K562 (cell line): ENCODE measurements around the gene RBMX. TPM values are rescaled to one million over a fixed set of nuclear protein-coding genes. Genes with fewer than 3 reads are reported as not detected.

Experiments used
- ATAC-seq: fragments of 200-7000 bp; cut with Tn5 transposase; 3 replicates; pipeline ENCODE4 v1.9.1; 2020; ENCODE audit warnings: moderate library complexity
- Bru-seq: library from RNA; stranded (reverse); fragments of 400-500 nt; gene quantifications from one replicate; lab custom pipeline; 2021; lab: Mats Ljungman, UMichigan
- BruChase-seq, 2 experiments: library from RNA; stranded (reverse); fragments of 400-500 nt; gene quantifications; one replicate each; lab custom pipeline; 2021; lab: Mats Ljungman, UMichigan
- BruUV-seq: library from RNA; stranded (reverse); fragments of 400-500 nt; replicated peaks from 2 replicates; lab custom pipeline; 2021; lab: Mats Ljungman, UMichigan
- CTCF ChIA-PET: fragments of 300-600 bp; formaldehyde crosslinking; extraction: SDS; loops from one replicate; lab custom pipeline; 2021; ENCODE audit warnings: low intra/inter-chr PET ratio; lab: Yijun Ruan, JAX
- POLR2A ChIA-PET: fragments of 300-600, 350-650 bp; sonication (Branson Sonifier 250); formaldehyde crosslinking; extraction: SDS; loops from one replicate; lab custom pipeline; 2021; ENCODE audit warnings: antibody characterized with exemption, inconsistent platforms; lab: Yijun Ruan, JAX
- DNase-seq, 4 experiments: peaks; one replicate each; pipeline versions ENCODE4 v3.0.0 to v3.0.0-alpha.2; 2011 to 2018; ENCODE audit warnings: low spot score in 3 of 4, mixed read lengths in 3 of 4; ENCODE audit errors: extremely low read depth in 1 of 4
- FAIRE-seq: peaks from 2 replicates; lab custom pipeline; 2011; peaks lifted over from hg19 to GRCh38; lab: Jason Lieb, UNC
- H2AFZ ChIP-seq: 2 replicates; pipeline ENCODE4 v1.6.0; 2011; ENCODE audit warnings: low read depth, low read length, control low read depth, inconsistent platforms
- H3K27ac ChIP-seq: fragments of 200-600 bp; 3 replicates; pipeline ENCODE4 v1.8.0; 2011; ENCODE audit warnings: low read depth, mild to moderate bottlenecking, control low read depth, inconsistent platforms, low read length, moderate library complexity, mixed read lengths; ENCODE audit errors: extremely low read depth
- H3K27me3 ChIP-seq, 2 experiments: fragments of 300-600 bp in 1 of 2; 2 replicates in 1 of 2; 3 replicates in 1 of 2; pipeline versions ENCODE4 v1.6.0 to v1.8.0; 2011; ENCODE audit warnings: inconsistent platforms in 2 of 2, low read length in 2 of 2, mild to moderate bottlenecking in 1 of 2, mixed read lengths in 1 of 2, moderate library complexity in 1 of 2; ENCODE audit not compliant: control insufficient read depth in 2 of 2, insufficient read depth in 2 of 2
- H3K36me3 ChIP-seq: fragments of 300-600 bp; 3 replicates; pipeline ENCODE4 v1.8.0; 2011; ENCODE audit warnings: mild to moderate bottlenecking, low read length, inconsistent platforms; ENCODE audit not compliant: control insufficient read depth, insufficient read depth
- H3K4me1 ChIP-seq, 2 experiments: fragments of 200-600 bp in 1 of 2; replicated peaks in 1 of 2; 2 replicates in 1 of 2; 3 replicates in 1 of 2; pipeline versions ENCODE4 v1.5.1 to v1.8.0; 2011; ENCODE audit warnings: inconsistent platforms in 2 of 2, low read length in 2 of 2, mild to moderate bottlenecking in 1 of 2, mixed read lengths in 1 of 2, moderate library complexity in 1 of 2; ENCODE audit not compliant: control insufficient read depth in 2 of 2, insufficient read depth in 2 of 2
- H3K4me2 ChIP-seq: 2 replicates; pipeline ENCODE4 v1.6.1; 2011; ENCODE audit warnings: low read length, control low read depth, inconsistent platforms, mixed read lengths; ENCODE audit not compliant: insufficient read depth
- H3K4me3 ChIP-seq: fragments of 200-600 bp; sonication (generic), shearing (Covaris generic); 2 replicates; pipeline ENCODE4 v1.5.1; 2016; ENCODE audit warnings: control low read depth, inconsistent platforms
- H3K79me2 ChIP-seq: fragments of 200-600 bp; 3 replicates; pipeline ENCODE4 v1.8.0; 2011; ENCODE audit warnings: low read length, inconsistent platforms; ENCODE audit not compliant: control insufficient read depth, insufficient read depth
- H3K9ac ChIP-seq, 2 experiments: 2 replicates each; pipeline versions ENCODE4 v1.6.0 to v1.6.1; 2011; ENCODE audit warnings: low read depth in 2 of 2, low read length in 2 of 2, control low read depth in 1 of 2, inconsistent platforms in 1 of 2, mild to moderate bottlenecking in 1 of 2, mixed read lengths in 1 of 2; ENCODE audit not compliant: insufficient read depth in 1 of 2
- H3K9me1 ChIP-seq: one replicate; pipeline ENCODE4 v1.6.0; 2011; ENCODE audit warnings: inconsistent platforms, mild to moderate bottlenecking, low read length, moderate library complexity; ENCODE audit not compliant: control insufficient read depth, insufficient read depth
- H3K9me3 ChIP-seq: replicated peaks from 2 replicates; pipeline ENCODE4 v1.5.1; 2011; ENCODE audit warnings: low read depth, low read length, inconsistent platforms; ENCODE audit not compliant: control insufficient read depth, insufficient read depth
- H4K20me1 ChIP-seq: replicated peaks from 2 replicates; pipeline ENCODE4 v1.6.1; 2011; ENCODE audit warnings: low read length, inconsistent platforms, mixed read lengths; ENCODE audit not compliant: control insufficient read depth, insufficient read depth
- BACH1 ChIP-seq: fragments of 200-800 bp; sonication (Bioruptor generic); IDR thresholded peaks from 2 replicates; pipeline ENCODE4 v1.6.1; 2016; ENCODE audit warnings: missing genetic modification characterization, missing compliant biosample characterization
- E2F5 ChIP-seq: sonication (generic); formaldehyde crosslinking; IDR thresholded peaks from 2 replicates; pipeline ENCODE4 v1.8.0; 2022; ENCODE audit warnings: mild to moderate bottlenecking, missing genetic modification reagents
- ETV6 ChIP-seq, 3 experiments: fragments of 150-350 bp in 1 of 3; sonication (generic) in 1 of 3; formaldehyde crosslinking in 1 of 3; IDR thresholded peaks; 2 replicates each; pipeline versions ENCODE4 v1.6.1 to v1.8.0; 2014 to 2022; ENCODE audit warnings: borderline replicate concordance in 2 of 3, low read depth in 2 of 3, antibody characterized with exemption in 1 of 3, low read length in 1 of 3, mild to moderate bottlenecking in 1 of 3, missing genetic modification reagents in 1 of 3
- FOXK2 ChIP-seq, 2 experiments: fragments of 450-650 bp; IDR thresholded peaks in 1 of 2; conservative IDR thresholded peaks in 1 of 2; 2 replicates each; pipeline ENCODE4 v1.6.1; 2016; ENCODE audit warnings: low read depth in 2 of 2, mild to moderate bottlenecking in 1 of 2
- HES1 ChIP-seq: fragments of 450-650 bp; IDR thresholded peaks from 2 replicates; pipeline ENCODE4 v1.6.1; 2016; ENCODE audit warnings: low read depth, mild to moderate bottlenecking, moderate library complexity
- ZBTB49 ChIP-seq: sonication (generic); formaldehyde crosslinking; IDR thresholded peaks from 2 replicates; pipeline ENCODE4 v1.8.0; 2022; ENCODE audit warnings: missing genetic modification reagents, mild to moderate bottlenecking, borderline replicate concordance
- ZNF436 ChIP-seq: fragments of 250-450, 450-650 bp; sonication (Bioruptor Pico); formaldehyde crosslinking; IDR thresholded peaks from 2 replicates; pipeline ENCODE4 v1.7.0; 2020; ENCODE audit warnings: mild to moderate bottlenecking
- ZNF449 ChIP-seq: fragments of 250-450 bp; sonication (Bioruptor Pico); IDR thresholded peaks from 2 replicates; pipeline ENCODE4 v1.8.0; 2022; ENCODE audit warnings: moderate library complexity, mild to moderate bottlenecking, inconsistent platforms
- WGBS: fragments of 100-300 bp; shearing (Covaris generic); methylation state at CpG from one replicate; pipeline ENCODE4 v1.1.6; 2016; ENCODE audit warnings: low coverage, mixed read lengths; ENCODE audit not compliant: insufficient coverage; ENCODE audit errors: missing lambda C conversion rate; 5-methylcytosine and 5-hydroxymethylcytosine counted together
- in situ Hi-C: fragments of 300-500 bp; cut with MboI; formaldehyde crosslinking; loops from 4 replicates; pipeline ENCODE4 v1.15.0; 2018; ENCODE audit warnings: inconsistent platforms, mixed read lengths
- intact Hi-C: fragments of 100-400 bp; cut with micrococcal nuclease; formaldehyde crosslinking; loops from 2 replicates; pipeline ENCODE4 v1.14.2; 2022
- long read RNA-seq, 3 experiments: library from polyadenylated mRNA in 2 of 3; library from RNA in 1 of 3; unstranded in 2 of 3; stranded (forward) in 1 of 3; transcript quantifications; one replicate each; pipeline ENCODE4 v2.0.0, GENCODE V29; 2019 to 2022
- polyA minus RNA-seq, 3 experiments: library from RNA; depleted of rRNA, polyadenylated mRNA; stranded (reverse); fragments of >200 nt; gene quantifications; 2 replicates each; pipeline ENCODE4 v1.2.3, GENCODE V29; 2011
- polyA plus RNA-seq, 8 experiments: library from polyadenylated mRNA; depleted of rRNA in 4 of 8; stranded (reverse) in 5 of 8; unstranded in 3 of 8; fragments of >200 nt; fragmentation: Nextera tagmentation in 2 of 8; fragmentation: Illumina TruSeq in 1 of 8; extraction: Ambion mirVana in 2 of 8; extraction: Trizol in 1 of 8; gene quantifications; 2 replicates each; pipeline versions ENCODE4 v1.2.1 to v1.2.3, GENCODE V29; 2011 to 2014; ENCODE audit warnings: inconsistent platforms in 1 of 8, missing spikeins in 1 of 8
- total RNA-seq, 7 experiments: library from RNA; depleted of rRNA in 6 of 7; stranded (reverse); fragments of >200 nt in 6 of 7; fragmentation: Illumina TruSeq in 2 of 7; extraction: Trizol in 2 of 7; gene quantifications; 2 replicates each; pipeline versions ENCODE4 v1.2.1 to v1.2.3, GENCODE V29; 2011 to 2021; ENCODE audit warnings: low replicate concordance in 1 of 7

The RBMX gene
- total RNA-seq (2011; cell fraction: chromatin; rRNA removed; ENCODE audit: low replicate concordance) = 379 and 688 TPM in 2 replicates
- total RNA-seq (2011; cell fraction: nucleolus; rRNA removed) = 193 and 197 TPM in 2 replicates
- 341 and 464 TPM in 2 replicates for total RNA-seq (2011; cell fraction: nucleoplasm; rRNA removed)
- total RNA-seq (2014; rRNA removed) = 475 and 540 TPM in 2 replicates
- 671 and 744 TPM in 2 replicates for total RNA-seq (2014; rRNA removed; fragmentation: Illumina TruSeq; extraction: Trizol)
- total RNA-seq (2015; rRNA removed; fragmentation: Illumina TruSeq; extraction: Trizol) = 587 and 622 TPM in 2 replicates
- 421 and 459 TPM in 2 replicates for total RNA-seq (2021)
- 461 and 523 TPM in 2 replicates for polyA plus RNA-seq (2011; rRNA removed)
- 199 and 265 TPM in 2 replicates for polyA plus RNA-seq (2011; cell fraction: cytosol; rRNA removed)
- 464 and 535 TPM in 2 replicates for polyA plus RNA-seq (2011; cell fraction: nucleus; rRNA removed)
- polyA plus RNA-seq (2012) = 368 and 402 TPM in 2 replicates
- polyA plus RNA-seq (2014; fragmentation: Illumina TruSeq; extraction: Trizol) = 534 and 616 TPM in 2 replicates
- polyA plus RNA-seq (2014; fragmentation: Nextera tagmentation; extraction: Ambion mirVana) = 100 to 1,000 TPM; 468 to 638 TPM
- 352 and 405 TPM in 2 replicates for polyA plus RNA-seq (2014; rRNA removed)
- 441 and 529 TPM in 2 replicates for polyA minus RNA-seq (2011; rRNA and poly(A)+ RNA removed)
- 333 and 352 TPM in 2 replicates for polyA minus RNA-seq (2011; cell fraction: cytosol; rRNA and poly(A)+ RNA removed)
- polyA minus RNA-seq (2011; cell fraction: nucleus; rRNA and poly(A)+ RNA removed) = 173 and 327 TPM in 2 replicates
- Bru-seq, nascent RNA = percentile 99 among the genes with signal in this experiment
- BruChase-seq, experiment 1, labeled RNA remaining after a 2-hour chase = percentile 99 among the genes with signal in this experiment
- BruChase-seq, experiment 2, labeled RNA remaining after a 6-hour chase = percentile 99 among the genes with signal in this experiment
- long read RNA-seq, experiment 1, transcript RBMX-201 (9 exons, 2,012 nt) = major isoform, 544 of 1,049 reads
- long read RNA-seq, experiment 1, transcript RBMX-205 (3 exons, 2,041 nt) = minor isoform, 50 of 1,049 reads
- long read RNA-seq, experiment 1, partial matches to known transcripts = 100 of 1,049 reads
- long read RNA-seq, experiment 1, other reads (novel, unspliced or antisense) = 351 of 1,049 reads
- long read RNA-seq, experiment 2, transcript RBMX-205 (3 exons, 2,041 nt) = minor isoform, 19 of 440 reads
- long read RNA-seq, experiment 2, transcript RBMX-201 (9 exons, 2,012 nt) = major isoform, 194 of 440 reads
- long read RNA-seq, experiment 2, partial matches to known transcripts = 51 of 440 reads
- long read RNA-seq, experiment 2, other reads (novel, unspliced or antisense) = 175 of 440 reads
- long read RNA-seq, experiment 3, transcript RBMX-201 (9 exons, 2,012 nt) = major isoform, 388 of 483 reads
- long read RNA-seq, experiment 3, partial matches to known transcripts = 16 of 483 reads
- long read RNA-seq, experiment 3, other reads (novel, unspliced or antisense) = 74 of 483 reads

- BruUV-seq = no TSS peak
- peaks cover 14 to 30% of the 10 kb centered on the region in 2 experiments for H3K4me1 ChIP-seq
- H4K20me1 ChIP-seq = peaks cover 23% of the 10 kb centered on the region
- peaks cover 43% of the 10 kb centered on the region for H3K36me3 ChIP-seq
- peak within 1 kb of the TSS; percentile 88 for H3K27ac ChIP-seq
- H3K4me3 ChIP-seq = peak within 1 kb of the TSS; percentile 91
- peak; percentile 87 for FAIRE-seq
- peak within 1 kb of the TSS; percentile 90 for H3K4me2 ChIP-seq
- intact Hi-C loops (loop anchor here (1.0 kb wide), 1 partner anchor 30 kb away; no protein-coding TSS in a partner anchor), in situ Hi-C loops (no loop called here)
- POLR2A ChIA-PET = interaction anchor here (0.6 to 2.4 kb wide), 28 partner anchors 10 to 892 kb away, joined by 3 to 43 read pairs (median 4); no protein-coding TSS in a partner anchor
- peak; percentile 84 for ATAC-seq
- no peaks in the 10 kb centered on the region for H3K9me3 ChIP-seq
- under 1% methylated on average over 22 of the region's 34 CpGs for WGBS
- H3K79me2 ChIP-seq = peaks cover 56% of the 10 kb centered on the region
- H2AFZ ChIP-seq = peak within 1 kb of the TSS; percentile 78
- H3K9me1 ChIP-seq = no peaks in the 10 kb centered on the region
- peak; percentile 93 to 97 (median 96) for DNase-seq
- CTCF ChIA-PET = no interaction called here
- H3K9ac ChIP-seq = peak within 1 kb of the TSS; percentile 93 to 100
- no peaks in the 10 kb centered on the region for H3K27me3 ChIP-seq
- no peak for TF ChIP-seq ETV6 (IDR thresholded peaks at IDR 0.05; ENCODE audit: borderline replicate concordance in 1 of 2, low read depth in 2 of 2, low read length in 1 of 2)
- no peak for TF ChIP-seq ETV6 (CRISPR knock-in tag; IDR thresholded peaks at IDR 0.05; ENCODE audit: borderline replicate concordance)
- no peak for TF ChIP-seq BACH1 (tag)
- 0 out of 4 replicates have a peak, but pooled peaks of 1 of the 2 experiments have one; percentile 37 for TF ChIP-seq FOXK2 (conservative IDR thresholded peaks at IDR 0.05 in 1 of 2, IDR thresholded peaks at IDR 0.05 in 1 of 2; ENCODE audit: low read depth in 2 of 2)
- TF ChIP-seq ZBTB49 = no peak
- TF ChIP-seq ZNF436 (CRISPR knock-in tag) = no peak
- no peak for TF ChIP-seq ZNF449
- TF ChIP-seq HES1 = no peak
- TF ChIP-seq E2F5 (CRISPR knock-in tag) = no peak
These were observed at the start of gene RBMX for GRCh38 chrX:136880452-136881013. Gene RBMX, minus strand, starts transcription at chrX:136880725. Its CDS starts 1,298 bp downstream, at chrX:136879427.
